DND-41 (cell line): Measurements from ENCODE around the gene DGKI.

Experiments used
- ATAC-seq: fragments of 200-7000 bp; cut with Tn5 transposase; 3 replicates; pipeline ENCODE4 v1.9.1; 2021; ENCODE audit warnings: low read depth; ENCODE audit not compliant: insufficient read depth
- DNase-seq: peaks from one replicate; pipeline ENCODE4 v3.0.0-alpha.2; 2020
- H2AFZ ChIP-seq: 2 replicates; pipeline ENCODE4 v1.6.0; 2012; ENCODE audit warnings: low read depth, low read length
- H3K27ac ChIP-seq: 2 replicates; pipeline ENCODE4 v1.5.1; 2012; ENCODE audit warnings: low read length, inconsistent platforms
- H3K27me3 ChIP-seq: fragments of 200-600 bp; sonication (generic); 2 replicates; pipeline ENCODE4 v1.6.0; 2012; ENCODE audit warnings: low read length, mild to moderate bottlenecking, inconsistent platforms; ENCODE audit not compliant: insufficient read depth, poor library complexity
- H3K36me3 ChIP-seq: 2 replicates; pipeline ENCODE4 v1.5.1; 2012; ENCODE audit warnings: low read length, inconsistent platforms; ENCODE audit not compliant: insufficient read depth
- H3K4me1 ChIP-seq: 2 replicates; pipeline ENCODE4 v1.5.1; 2012; ENCODE audit warnings: mild to moderate bottlenecking, low read length; ENCODE audit not compliant: insufficient read depth
- H3K4me2 ChIP-seq: 2 replicates; pipeline ENCODE4 v1.6.0; 2012; ENCODE audit warnings: mild to moderate bottlenecking, moderate library complexity, low read length, inconsistent platforms; ENCODE audit not compliant: insufficient read depth
- H3K4me3 ChIP-seq, 2 experiments: fragments of 200-600 bp in 1 of 2; shearing (Covaris generic) in 1 of 2; 2 replicates each; pipeline ENCODE4 v1.5.1; 2012 to 2016; ENCODE audit warnings: inconsistent platforms in 2 of 2, low read length in 2 of 2, mild to moderate bottlenecking in 2 of 2, low read depth in 1 of 2, moderate library complexity in 1 of 2
- H3K79me2 ChIP-seq: 2 replicates; pipeline ENCODE4 v1.6.0; 2012; ENCODE audit warnings: low read length, inconsistent platforms; ENCODE audit not compliant: insufficient read depth
- H3K9ac ChIP-seq: 2 replicates; pipeline ENCODE4 v1.6.0; 2012; ENCODE audit warnings: low read depth, mild to moderate bottlenecking, inconsistent platforms, low read length, moderate library complexity
- H3K9me3 ChIP-seq: 2 replicates; pipeline ENCODE4 v1.5.1; 2012; ENCODE audit warnings: low read length, moderate library complexity, mild to moderate bottlenecking, inconsistent platforms; ENCODE audit not compliant: insufficient read depth, severe bottlenecking
- H4K20me1 ChIP-seq: 2 replicates; pipeline ENCODE4 v1.6.0; 2012; ENCODE audit warnings: low read length; ENCODE audit not compliant: insufficient read depth
- EZH2 ChIP-seq: IDR thresholded peaks from 3 replicates; pipeline ENCODE4 v1.6.1; 2012; ENCODE audit warnings: borderline replicate concordance, low read depth, mild to moderate bottlenecking, moderate library complexity, low read length, inconsistent platforms; ENCODE audit not compliant: severe bottlenecking
- TF ChIP-seq, protein P1 (sequence below): IDR thresholded peaks from 2 replicates; pipeline ENCODE4 v1.5.1; 2012; ENCODE audit warnings: borderline replicate concordance, low read length, moderate library complexity, mild to moderate bottlenecking; ENCODE audit not compliant: poor library complexity, severe bottlenecking; ENCODE audit errors: extremely low read depth

DGKI gene

DNA sequence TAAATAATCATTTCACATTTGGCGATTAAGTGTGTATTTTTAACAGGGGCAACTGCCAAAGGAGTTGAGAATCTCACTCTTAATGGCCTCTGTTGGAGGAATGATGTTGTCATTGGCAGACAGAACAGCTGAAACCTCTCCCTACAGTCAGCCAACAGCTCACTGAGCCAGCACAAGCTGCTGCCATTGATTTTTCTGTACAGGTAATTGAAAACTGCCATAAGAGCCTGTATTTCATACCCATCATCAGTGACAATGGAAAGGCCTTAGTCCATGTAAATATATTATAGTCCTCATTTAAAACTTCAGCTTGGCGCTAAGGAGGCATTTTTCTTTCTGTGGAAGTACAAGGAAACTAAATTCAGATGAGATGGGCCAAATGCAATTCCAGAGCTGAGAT is 475.2 kb downstream of the DGKI start:
- Histone ChIP-seq H3K9me3 (no peaks in the 10 kb centered on the region), H3K27ac (no peak overlapping the region), H3K9ac (no peak overlapping the region)

DNA sequence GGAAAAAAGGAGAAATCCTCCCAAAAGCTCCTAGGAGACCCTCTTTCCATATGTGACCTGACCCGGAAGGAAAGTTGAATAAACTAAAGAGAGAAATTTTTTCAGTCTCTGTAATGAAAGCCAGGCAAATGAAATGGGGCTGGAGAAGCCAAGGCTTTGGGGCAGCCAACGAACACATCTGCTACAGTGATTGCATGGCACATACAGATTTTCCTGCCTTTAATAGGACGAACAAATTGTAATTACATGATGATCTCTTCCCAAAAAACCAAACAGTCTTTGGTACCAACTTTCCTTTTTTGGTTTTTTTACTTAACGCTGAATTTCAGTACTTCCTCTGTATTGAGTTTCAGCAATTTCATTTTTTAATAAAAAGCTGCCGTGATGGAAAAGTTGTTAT is 479.8 kb downstream of the DGKI start:
- H3K9ac ChIP-seq: no peak overlapping the region
- no peak overlapping the region for H2AFZ ChIP-seq
- ATAC-seq (no peak), DNase-seq (no peak)
- H4K20me1 ChIP-seq: no peaks in the 10 kb centered on the region
- no peaks in the 10 kb centered on the region for H3K4me1 ChIP-seq
- no peak overlapping the region for H3K27ac ChIP-seq
- no peaks in the 10 kb centered on the region for H3K27me3 ChIP-seq
- H3K4me3 ChIP-seq: no peak overlapping the region
- H3K79me2 ChIP-seq: no peaks in the 10 kb centered on the region
- no peak overlapping the region for H3K4me2 ChIP-seq
- peaks cover 3% of the 10 kb centered on the region for H3K9me3 ChIP-seq
- H3K36me3 ChIP-seq: no peaks in the 10 kb centered on the region
- TF ChIP-seq, protein P1, sequence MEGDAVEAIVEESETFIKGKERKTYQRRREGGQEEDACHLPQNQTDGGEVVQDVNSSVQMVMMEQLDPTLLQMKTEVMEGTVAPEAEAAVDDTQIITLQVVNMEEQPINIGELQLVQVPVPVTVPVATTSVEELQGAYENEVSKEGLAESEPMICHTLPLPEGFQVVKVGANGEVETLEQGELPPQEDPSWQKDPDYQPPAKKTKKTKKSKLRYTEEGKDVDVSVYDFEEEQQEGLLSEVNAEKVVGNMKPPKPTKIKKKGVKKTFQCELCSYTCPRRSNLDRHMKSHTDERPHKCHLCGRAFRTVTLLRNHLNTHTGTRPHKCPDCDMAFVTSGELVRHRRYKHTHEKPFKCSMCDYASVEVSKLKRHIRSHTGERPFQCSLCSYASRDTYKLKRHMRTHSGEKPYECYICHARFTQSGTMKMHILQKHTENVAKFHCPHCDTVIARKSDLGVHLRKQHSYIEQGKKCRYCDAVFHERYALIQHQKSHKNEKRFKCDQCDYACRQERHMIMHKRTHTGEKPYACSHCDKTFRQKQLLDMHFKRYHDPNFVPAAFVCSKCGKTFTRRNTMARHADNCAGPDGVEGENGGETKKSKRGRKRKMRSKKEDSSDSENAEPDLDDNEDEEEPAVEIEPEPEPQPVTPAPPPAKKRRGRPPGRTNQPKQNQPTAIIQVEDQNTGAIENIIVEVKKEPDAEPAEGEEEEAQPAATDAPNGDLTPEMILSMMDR: no peak
- TF ChIP-seq EZH2: no peak

More for the DNA sequence above, 475.2 kb downstream of the DGKI start:
- no peaks in the 10 kb centered on the region for H4K20me1 ChIP-seq
- no peak overlapping the region for H3K4me2 ChIP-seq
- ATAC-seq (no peak), DNase-seq (no peak)
- no peak for TF ChIP-seq EZH2
- TF ChIP-seq, protein P1: no peak
- no peaks in the 10 kb centered on the region for H3K79me2 ChIP-seq
- H3K27me3 ChIP-seq: no peaks in the 10 kb centered on the region
- no peak overlapping the region for H3K4me3 ChIP-seq
- no peaks in the 10 kb centered on the region for H3K36me3 ChIP-seq
- no peak overlapping the region for H2AFZ ChIP-seq
- no peaks in the 10 kb centered on the region for H3K4me1 ChIP-seq

DNA sequence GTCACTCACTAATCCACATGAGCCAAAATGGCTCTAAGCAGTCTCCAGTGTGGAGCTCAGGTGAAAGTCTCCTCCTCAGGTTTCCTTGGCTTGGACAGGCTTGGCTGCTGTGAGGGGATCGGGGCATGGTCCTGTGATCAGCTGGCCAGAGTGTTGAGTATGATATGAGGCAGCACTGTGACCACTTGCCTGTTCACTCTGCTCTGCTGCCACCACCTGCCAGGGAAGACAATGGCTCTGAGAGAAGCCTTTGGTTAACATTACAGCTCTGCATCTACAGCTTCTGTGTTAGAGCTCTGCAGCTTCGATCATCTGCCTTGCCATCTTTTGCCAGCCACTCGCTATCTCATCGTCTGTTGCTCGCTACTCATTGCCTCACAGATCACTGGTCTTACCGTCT is 483.1 kb downstream of the DGKI start:
- H3K9me3 ChIP-seq: peaks cover 31% of the 10 kb centered on the region
- H3K9ac ChIP-seq: no peak overlapping the region
- TF ChIP-seq, protein P1: no peak
- TF ChIP-seq EZH2: no peak
- no peak overlapping the region for H3K4me3 ChIP-seq
- no peaks in the 10 kb centered on the region for H4K20me1 ChIP-seq
- H3K4me2 ChIP-seq: no peak overlapping the region
- H3K36me3 ChIP-seq: no peaks in the 10 kb centered on the region
- no peaks in the 10 kb centered on the region for H3K4me1 ChIP-seq
- no peak overlapping the region for H3K27ac ChIP-seq
- H3K79me2 ChIP-seq: no peaks in the 10 kb centered on the region
- H2AFZ ChIP-seq: no peak overlapping the region
- no peak for DNase-seq
- H3K27me3 ChIP-seq: no peaks in the 10 kb centered on the region
- ATAC-seq: no peak

DNA sequence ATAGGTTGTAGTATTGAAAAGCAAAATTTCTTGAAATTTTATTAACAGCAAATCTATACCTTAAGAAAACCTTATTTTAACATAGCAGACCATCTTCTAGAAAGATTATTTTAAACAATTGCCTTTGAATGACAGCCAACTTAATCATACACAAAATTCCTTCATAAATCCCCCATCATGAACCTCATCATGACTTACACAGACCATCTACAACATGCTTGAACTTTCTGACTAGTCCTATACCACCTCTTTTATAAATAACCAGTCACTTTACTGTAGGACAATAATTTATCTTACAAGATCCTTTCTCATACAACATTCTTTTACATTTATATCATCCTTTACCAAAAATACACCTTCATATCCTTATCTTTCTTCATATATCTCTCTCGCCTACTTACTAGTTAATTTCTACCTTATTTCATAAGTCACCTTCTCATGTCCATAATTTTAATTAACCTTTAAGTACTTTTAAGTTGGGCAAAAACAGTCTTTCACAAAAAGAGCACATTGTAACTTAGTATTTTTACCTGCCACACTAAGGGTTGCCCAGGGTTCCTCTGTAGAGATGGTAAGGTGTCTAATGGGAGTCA is 486.6 kb downstream of the DGKI start:
- TF ChIP-seq EZH2: no peak
- TF ChIP-seq, protein P1: no peak

More for the DNA sequence above, 486.6 kb downstream of the DGKI start:
- Histone ChIP-seq H4K20me1 (no peaks in the 10 kb centered on the region), H3K9me3 (peaks cover 34% of the 10 kb centered on the region), H3K36me3 (no peaks in the 10 kb centered on the region), H3K4me3 (no peak overlapping the region), H3K4me2 (no peak overlapping the region), H3K9ac (no peak overlapping the region), H3K4me1 (no peaks in the 10 kb centered on the region), H2AFZ (no peak overlapping the region), H3K27ac (no peak overlapping the region), H3K27me3 (no peaks in the 10 kb centered on the region), H3K79me2 (no peaks in the 10 kb centered on the region)
- ATAC-seq (no peak), DNase-seq (no peak)
